ENCODE measurements around the gene SMIM24. TPM values are rescaled to one million over a fixed set of nuclear protein-coding genes. Genes with fewer than 3 reads are reported as not detected.

The SMIM24 gene
- total RNA-seq, 4 donors from 2014 or later = not detected

GRCh38 chr19:3459089-3459881 lies 21.0 kb downstream of the SMIM24 start:
- peak; percentile 70 to 87 for DNase-seq
- no peak overlapping the region for H3K4me3 ChIP-seq
- H3K9me3 ChIP-seq = no peaks in the 10 kb centered on the region
- H3K36me3 ChIP-seq = peaks cover 0 to 59% of the 10 kb centered on the region in 2 donors
- H3K27me3 ChIP-seq = no peaks in the 10 kb centered on the region
- peaks cover 20 to 26% of the 10 kb centered on the region in 2 donors for H3K4me1 ChIP-seq
- peak overlapping the region; percentile 77 to 82 (median 79) for H3K27ac ChIP-seq
- intact Hi-C loops (cut with DNase I; ENCODE audit: low total_unique reads) (no loop called here), in situ Hi-C loops (cut with MboI; ENCODE audit: low sequenced_read_pairs in 4 of 4) (no loop called here)
- peak; percentile 70 to 84 for ATAC-seq
- TF ChIP-seq, protein P1, sequence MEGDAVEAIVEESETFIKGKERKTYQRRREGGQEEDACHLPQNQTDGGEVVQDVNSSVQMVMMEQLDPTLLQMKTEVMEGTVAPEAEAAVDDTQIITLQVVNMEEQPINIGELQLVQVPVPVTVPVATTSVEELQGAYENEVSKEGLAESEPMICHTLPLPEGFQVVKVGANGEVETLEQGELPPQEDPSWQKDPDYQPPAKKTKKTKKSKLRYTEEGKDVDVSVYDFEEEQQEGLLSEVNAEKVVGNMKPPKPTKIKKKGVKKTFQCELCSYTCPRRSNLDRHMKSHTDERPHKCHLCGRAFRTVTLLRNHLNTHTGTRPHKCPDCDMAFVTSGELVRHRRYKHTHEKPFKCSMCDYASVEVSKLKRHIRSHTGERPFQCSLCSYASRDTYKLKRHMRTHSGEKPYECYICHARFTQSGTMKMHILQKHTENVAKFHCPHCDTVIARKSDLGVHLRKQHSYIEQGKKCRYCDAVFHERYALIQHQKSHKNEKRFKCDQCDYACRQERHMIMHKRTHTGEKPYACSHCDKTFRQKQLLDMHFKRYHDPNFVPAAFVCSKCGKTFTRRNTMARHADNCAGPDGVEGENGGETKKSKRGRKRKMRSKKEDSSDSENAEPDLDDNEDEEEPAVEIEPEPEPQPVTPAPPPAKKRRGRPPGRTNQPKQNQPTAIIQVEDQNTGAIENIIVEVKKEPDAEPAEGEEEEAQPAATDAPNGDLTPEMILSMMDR (IDR thresholded peaks at IDR 0.05 in 4 of 5, conservative IDR thresholded peaks at IDR 0.05 in 1 of 5) = no peak
- TF ChIP-seq POLR2A (IDR thresholded peaks at IDR 0.05) = no peak

- Histone ChIP-seq H3K9me3 (no peaks in the 10 kb centered on the region), H3K36me3 (peaks cover 0 to 59% of the 10 kb centered on the region in 2 donors), H3K27me3 (no peaks in the 10 kb centered on the region), H3K4me3 (no peak overlapping the region), H3K27ac (peak overlapping the region; percentile 77 to 82 (median 79)), H3K4me1 (peaks cover 20 to 24% of the 10 kb centered on the region in 2 donors)
- intact Hi-C loops (cut with DNase I; ENCODE audit: low total_unique reads) (no loop called here), in situ Hi-C loops (cut with MboI; ENCODE audit: low sequenced_read_pairs in 4 of 4) (no loop called here)
- ATAC-seq (no peak), DNase-seq (no peak)
- TF ChIP-seq, protein P1 (IDR thresholded peaks at IDR 0.05 in 4 of 5, conservative IDR thresholded peaks at IDR 0.05 in 1 of 5) = no peak
- no peak for TF ChIP-seq POLR2A (IDR thresholded peaks at IDR 0.05)
Observed at GRCh38 chr19:3458229-3459088, 21.9 kb downstream of the SMIM24 start.

GRCh38 chr19:3457528-3458228 lies 22.6 kb downstream of the SMIM24 start:
- H3K27ac ChIP-seq = peak overlapping the region; percentile 77 to 82 (median 79)
- TF ChIP-seq POLR2A (IDR thresholded peaks at IDR 0.05) = no peak
- TF ChIP-seq, protein P1 (IDR thresholded peaks at IDR 0.05 in 4 of 5, conservative IDR thresholded peaks at IDR 0.05 in 1 of 5) = no peak
- H3K9me3 ChIP-seq = no peaks in the 10 kb centered on the region
- DNase-seq (no peak), ATAC-seq (no peak)
- H3K4me3 ChIP-seq = no peak overlapping the region
- in situ Hi-C loops (cut with MboI; ENCODE audit: low sequenced_read_pairs in 4 of 4) (no loop called here), intact Hi-C loops (cut with DNase I; ENCODE audit: low total_unique reads) (no loop called here)
- peaks cover 0 to 59% of the 10 kb centered on the region in 2 donors for H3K36me3 ChIP-seq
- H3K27me3 ChIP-seq = no peaks in the 10 kb centered on the region
- peaks cover 20 to 24% of the 10 kb centered on the region in 2 donors for H3K4me1 ChIP-seq

DNA sequence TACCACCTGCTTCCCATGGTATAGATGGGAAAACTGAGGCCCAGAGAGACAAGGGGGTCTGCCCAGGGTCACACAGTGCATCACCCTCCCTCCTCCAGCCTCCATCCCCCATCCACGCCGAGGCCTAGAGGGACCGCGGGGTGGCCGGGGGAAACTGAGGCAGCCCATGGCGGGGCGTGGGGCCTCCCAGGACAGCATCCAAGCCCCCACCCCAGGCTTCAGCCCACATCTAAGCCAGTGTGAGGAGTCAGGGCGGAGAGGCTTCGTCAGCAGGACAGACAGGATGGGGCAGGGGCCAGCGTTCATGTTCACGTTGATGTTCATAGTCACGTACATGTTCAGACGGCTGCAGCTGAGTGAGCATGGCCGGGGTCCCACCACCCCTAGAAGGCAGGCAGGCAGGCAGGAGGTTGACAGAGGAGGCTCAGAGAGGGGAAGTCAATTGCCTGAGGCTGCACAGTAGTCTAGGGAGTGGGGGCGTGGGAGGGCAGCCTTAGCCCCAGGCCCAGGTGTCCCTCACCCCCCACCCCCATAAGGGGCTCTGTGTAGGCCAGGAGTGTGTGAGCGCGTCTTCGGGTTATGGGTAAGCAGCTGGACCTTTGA lies 23.3 kb downstream of the SMIM24 start:
- peaks cover 20 to 24% of the 10 kb centered on the region in 2 donors for H3K4me1 ChIP-seq
- peaks cover 0 to 59% of the 10 kb centered on the region in 2 donors for H3K36me3 ChIP-seq
- no peaks in the 10 kb centered on the region for H3K9me3 ChIP-seq
- intact Hi-C loops (cut with DNase I; ENCODE audit: low total_unique reads) = no loop called here
- in situ Hi-C loops (cut with MboI; ENCODE audit: low sequenced_read_pairs in 4 of 4) = no loop called here
- H3K27me3 ChIP-seq = no peaks in the 10 kb centered on the region
- H3K27ac ChIP-seq = peak overlapping the region; percentile 77 to 82 (median 79)
- TF ChIP-seq, protein P1 (IDR thresholded peaks at IDR 0.05 in 4 of 5, conservative IDR thresholded peaks at IDR 0.05 in 1 of 5) = no peak
- TF ChIP-seq POLR2A (IDR thresholded peaks at IDR 0.05) = no peak
- no peak overlapping the region for H3K4me3 ChIP-seq
- DNase-seq (no peak), ATAC-seq (no peak)

Measured in gastrocnemius medialis (tissue), 4 donors.